ENCODE data around the gene NUBP1. TPM values are rescaled to one million over a fixed set of nuclear protein-coding genes. Genes with fewer than 3 reads are reported as not detected.
"Not testable (repeated sequence)": the region's sequence is repeated elsewhere in the genome, so short reads cannot be mapped to it uniquely, and the experiment has no call there.

The NUBP1 gene
- total RNA-seq, 1 experiment from 2014 or later: 17.3 TPM

DNA sequence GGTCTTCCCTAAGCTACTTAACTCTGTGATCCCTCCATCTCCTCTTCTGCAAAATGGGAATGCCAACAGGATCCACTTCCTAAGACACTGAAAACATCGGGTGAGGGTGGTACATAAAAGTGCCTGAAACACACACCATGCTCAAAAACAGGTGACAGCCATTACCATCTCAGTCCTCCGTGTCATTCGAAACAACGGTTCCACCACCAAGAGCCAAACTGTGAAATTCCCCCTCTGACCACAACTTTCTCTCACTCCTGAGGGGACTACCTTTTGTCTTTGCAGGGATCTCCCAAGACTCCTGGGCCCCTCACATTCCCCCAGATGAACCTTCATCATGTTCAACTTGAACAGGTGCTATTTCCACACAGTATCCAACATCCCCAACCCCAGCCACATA is 37.0 kb downstream of the NUBP1 start:
- H3K27ac Mint-ChIP-seq (ENCODE audit: low read depth, unreplicated experiment): no peak overlapping the region
- no peaks in the 10 kb centered on the region for H3K4me1 Mint-ChIP-seq (ENCODE audit: insufficient read depth, unreplicated experiment)
- CTCF ChIA-PET: interaction anchor here (0.8 kb wide), 1 partner anchor 141 kb away, joined by 3 read pairs; no protein-coding TSS in a partner anchor
- H3K36me3 Mint-ChIP-seq (ENCODE audit: insufficient read depth, unreplicated experiment): no peaks in the 10 kb centered on the region
- peaks cover 34% of the 10 kb centered on the region for H3K27me3 Mint-ChIP-seq (ENCODE audit: insufficient read depth, unreplicated experiment)
- DNase-seq (ENCODE audit: unreplicated experiment): no peak
- POLR2A ChIA-PET: no interaction called here
- no peak for TF ChIP-seq CTCF (IDR thresholded peaks at IDR 0.05; ENCODE audit: unreplicated experiment)
- no TSS peak for BruUV-seq (replicated peaks)
- H3K4me3 Mint-ChIP-seq (ENCODE audit: unreplicated experiment): no peak overlapping the region
- intact Hi-C loops (cut with micrococcal nuclease): no loop called here
- no peaks in the 10 kb centered on the region for H3K9me3 Mint-ChIP-seq (ENCODE audit: unreplicated experiment)

DNA sequence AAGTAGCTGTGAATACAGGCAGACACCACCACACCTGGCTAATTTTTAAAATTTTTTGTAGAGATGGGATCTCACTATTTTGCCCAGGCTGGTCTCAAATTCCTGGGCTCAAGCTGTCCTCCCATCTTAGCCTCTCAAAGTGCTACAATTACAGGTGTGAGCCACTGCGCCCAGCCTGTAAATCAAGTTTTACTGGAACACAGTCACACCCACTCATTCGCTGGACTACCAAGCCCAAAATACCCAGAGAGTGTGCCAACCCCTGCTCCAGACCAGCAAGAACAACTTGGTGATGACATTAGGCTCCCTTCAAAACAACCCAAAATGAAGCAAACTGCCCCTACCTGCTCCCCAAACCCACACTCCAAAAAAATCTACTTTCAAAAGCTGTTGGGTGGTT is 39.0 kb downstream of the NUBP1 start:
- POLR2A ChIA-PET: no interaction called here
- Mint-ChIP-seq H3K4me1 (ENCODE audit: insufficient read depth, unreplicated experiment) (no peaks in the 10 kb centered on the region), H3K27ac (ENCODE audit: low read depth, unreplicated experiment) (no peak overlapping the region), H3K9me3 (ENCODE audit: unreplicated experiment) (no peaks in the 10 kb centered on the region), H3K4me3 (ENCODE audit: unreplicated experiment) (no peak overlapping the region), H3K36me3 (ENCODE audit: insufficient read depth, unreplicated experiment) (no peaks in the 10 kb centered on the region), H3K27me3 (ENCODE audit: insufficient read depth, unreplicated experiment) (peaks cover 37% of the 10 kb centered on the region)
- intact Hi-C loops (cut with micrococcal nuclease): no loop called here
- no peak for DNase-seq (ENCODE audit: unreplicated experiment)
- CTCF ChIA-PET: no interaction called here
- no peak for TF ChIP-seq CTCF (IDR thresholded peaks at IDR 0.05; ENCODE audit: unreplicated experiment)
- no TSS peak for BruUV-seq (replicated peaks)

DNA sequence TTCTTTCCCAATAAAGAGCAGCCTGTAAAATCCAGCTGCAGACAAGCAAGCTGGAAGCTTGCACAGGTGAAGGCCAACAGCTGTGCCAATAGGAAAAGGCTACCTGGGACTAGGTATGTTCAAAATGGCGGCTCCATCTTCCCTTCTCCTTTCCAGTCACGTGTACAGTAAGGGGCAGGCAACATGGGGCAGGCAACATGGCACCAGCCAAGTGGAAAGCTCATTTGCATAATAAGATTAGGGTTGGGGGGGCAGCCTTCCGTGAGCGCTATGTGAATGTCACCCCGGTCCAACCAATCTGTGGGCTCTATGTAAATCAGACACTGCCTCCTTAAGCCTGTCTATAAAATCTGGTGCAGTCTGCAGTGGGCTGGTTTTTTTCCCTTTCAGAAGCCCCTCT is 43.7 kb downstream of the NUBP1 start:
- Mint-ChIP-seq H3K27me3 (ENCODE audit: insufficient read depth, unreplicated experiment) (peaks cover 22% of the 10 kb centered on the region), H3K9me3 (ENCODE audit: unreplicated experiment) (no peaks in the 10 kb centered on the region), H3K4me3 (ENCODE audit: unreplicated experiment) (no peak overlapping the region), H3K36me3 (ENCODE audit: insufficient read depth, unreplicated experiment) (no peaks in the 10 kb centered on the region), H3K4me1 (ENCODE audit: insufficient read depth, unreplicated experiment) (no peaks in the 10 kb centered on the region), H3K27ac (ENCODE audit: low read depth, unreplicated experiment) (no peak overlapping the region)
- intact Hi-C loops (cut with micrococcal nuclease): no loop called here
- no peak for DNase-seq (ENCODE audit: unreplicated experiment)
- ChIA-PET CTCF (interaction anchor here (0.5 to 0.9 kb wide), 3 partner anchors 17 to 693 kb away, joined by 3 read pairs; no protein-coding TSS in a partner anchor), POLR2A (no interaction called here)
- TF ChIP-seq CTCF (IDR thresholded peaks at IDR 0.05; ENCODE audit: unreplicated experiment): no peak
- no TSS peak for BruUV-seq (replicated peaks)

DNA sequence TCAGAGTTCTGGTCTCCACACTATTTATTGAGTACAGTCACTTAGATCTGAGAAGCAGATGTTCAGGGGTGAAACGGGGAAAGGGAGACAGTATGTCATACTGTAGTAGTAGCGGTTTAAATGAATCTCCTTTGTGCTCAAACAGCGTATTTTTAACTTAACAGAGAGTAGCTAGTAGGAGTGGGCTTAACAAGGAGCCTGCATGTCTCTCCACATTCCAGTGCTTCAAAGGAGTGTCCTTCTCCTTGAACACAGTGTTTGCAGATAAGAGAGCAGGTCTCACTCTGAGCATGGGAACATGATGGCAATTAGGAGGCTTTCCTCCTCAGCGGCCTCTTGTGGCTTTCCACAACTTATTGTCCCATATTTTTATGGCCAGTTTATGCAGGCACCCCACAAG is 45.0 kb downstream of the NUBP1 start:
- POLR2A ChIA-PET; H3K4me3 Mint-ChIP-seq (ENCODE audit: unreplicated experiment); H3K27ac Mint-ChIP-seq (ENCODE audit: low read depth, unreplicated experiment); H3K36me3 Mint-ChIP-seq (ENCODE audit: insufficient read depth, unreplicated experiment); intact Hi-C loops (cut with micrococcal nuclease); H3K9me3 Mint-ChIP-seq (ENCODE audit: unreplicated experiment); DNase-seq (ENCODE audit: unreplicated experiment); BruUV-seq (replicated peaks); H3K4me1 Mint-ChIP-seq (ENCODE audit: insufficient read depth, unreplicated experiment): not testable (repeated sequence)
- H3K27me3 Mint-ChIP-seq (ENCODE audit: insufficient read depth, unreplicated experiment): peaks cover 16% of the 10 kb centered on the region
- CTCF ChIA-PET: interaction anchor here (0.6 kb wide), 1 partner anchor 18 kb away, joined by 4 read pairs; no protein-coding TSS in a partner anchor

- no peaks in the 10 kb centered on the region for H3K36me3 Mint-ChIP-seq (ENCODE audit: insufficient read depth, unreplicated experiment)
- BruUV-seq (replicated peaks): no TSS peak
- no peak for DNase-seq (ENCODE audit: unreplicated experiment)
- ChIA-PET POLR2A (no interaction called here), CTCF (no interaction called here)
- H3K4me1 Mint-ChIP-seq (ENCODE audit: insufficient read depth, unreplicated experiment): no peaks in the 10 kb centered on the region
- H3K27me3 Mint-ChIP-seq (ENCODE audit: insufficient read depth, unreplicated experiment): peaks cover 16% of the 10 kb centered on the region
- no peak overlapping the region for H3K4me3 Mint-ChIP-seq (ENCODE audit: unreplicated experiment)
- intact Hi-C loops (cut with micrococcal nuclease): no loop called here
- H3K27ac Mint-ChIP-seq (ENCODE audit: low read depth, unreplicated experiment): no peak overlapping the region
- H3K9me3 Mint-ChIP-seq (ENCODE audit: unreplicated experiment): no peaks in the 10 kb centered on the region
- no peak for TF ChIP-seq CTCF (IDR thresholded peaks at IDR 0.05; ENCODE audit: unreplicated experiment)
Observed at GRCh38 chr16:10791048-10791447, 47.4 kb downstream of the NUBP1 start.

All from MCF 10A (cell line).